EL (cell line): ENCODE measurements around the gene NPAS3.

Experiments used
- DNase-seq: peaks from one replicate; pipeline ENCODE4 v3.0.0-alpha.2; 2016

NPAS3 gene

GRCh38 chr14:33529787-33530757, 591.4 kb downstream of the NPAS3 start:
- no peak for DNase-seq

GRCh38 chr14:33532553-33532952, 593.9 kb downstream of the NPAS3 start:
- no peak for DNase-seq

GRCh38 chr14:33534104-33534503, 595.4 kb downstream of the NPAS3 start:
- no peak for DNase-seq

- DNase-seq: peak; percentile 59
Measured at GRCh38 chr14:33534632-33535031, 596.0 kb downstream of the NPAS3 start.

- DNase-seq: no peak
Measured at GRCh38 chr14:33539918-33540357, 601.3 kb downstream of the NPAS3 start.

GRCh38 chr14:33541171-33541570, 602.5 kb downstream of the NPAS3 start:
- no peak for DNase-seq

GRCh38 chr14:33542338-33543287, 603.9 kb downstream of the NPAS3 start:
- no peak for DNase-seq

- no peak for DNase-seq
Measured at GRCh38 chr14:33545696-33546095, 607.0 kb downstream of the NPAS3 start.

- no peak for DNase-seq
Measured at GRCh38 chr14:33548606-33549005, 609.9 kb downstream of the NPAS3 start.

- no peak for DNase-seq
Measured at GRCh38 chr14:33551963-33552362, 613.3 kb downstream of the NPAS3 start.

- DNase-seq: no peak
Measured at GRCh38 chr14:33553706-33554278, 615.1 kb downstream of the NPAS3 start.

GRCh38 chr14:33554988-33555387, 616.3 kb downstream of the NPAS3 start:
- no peak for DNase-seq

GRCh38 chr14:33555710-33556350, 617.2 kb downstream of the NPAS3 start:
- peak; percentile 15 for DNase-seq

- peak; percentile 67 for DNase-seq
Measured at GRCh38 chr14:33556382-33557121, 617.9 kb downstream of the NPAS3 start.

- no peak for DNase-seq
Measured at GRCh38 chr14:33560718-33561431, 622.2 kb downstream of the NPAS3 start.

GRCh38 chr14:33561488-33562175, 623.0 kb downstream of the NPAS3 start:
- DNase-seq: no peak

- DNase-seq: no peak
Measured at GRCh38 chr14:33563191-33563900, 624.7 kb downstream of the NPAS3 start.

GRCh38 chr14:33563901-33564197, 625.2 kb downstream of the NPAS3 start:
- no peak for DNase-seq

GRCh38 chr14:33564774-33565630, 626.3 kb downstream of the NPAS3 start:
- peak; percentile 88 for DNase-seq
